Measurements from ENCODE around the gene PRKCD. TPM values are rescaled to one million over a fixed set of nuclear protein-coding genes. Genes with fewer than 3 reads are reported as not detected.

The PRKCD gene
- polyA plus RNA-seq, 3 donors: 123 to 329 (median 158) TPM

DNA sequence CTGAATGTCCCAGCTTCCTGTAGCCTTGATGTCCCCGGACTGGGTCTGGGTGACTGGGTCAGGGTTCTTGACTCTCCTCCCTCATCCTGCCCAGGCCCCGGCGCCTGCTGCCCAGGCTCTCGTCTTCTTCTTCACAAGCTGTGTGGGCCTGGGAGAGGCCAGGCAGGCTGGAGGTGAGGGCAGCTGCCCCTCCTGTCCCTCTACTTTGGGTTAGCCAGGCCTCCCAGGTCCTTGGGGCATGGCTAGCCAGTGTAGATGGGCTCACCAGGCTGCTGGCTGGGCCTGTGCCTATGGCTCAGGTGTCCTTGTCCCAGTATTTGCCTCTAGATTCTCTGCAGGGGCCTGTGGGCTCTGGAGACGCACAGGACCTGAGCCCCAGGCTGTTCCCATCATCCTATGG is 63.0 kb downstream of the PRKCD start:
- Mint-ChIP-seq H3K27me3 (ENCODE audit: low read depth in 3 of 3) (no peaks in the 10 kb centered on the region), H3K27ac (peak overlapping the region in 5 of 7 donors; percentile 60 to 78 (median 64)), H3K9me3 (peaks cover 0 to 3% (median 0%) of the 10 kb centered on the region in 7 donors), H3K4me3 (no peak overlapping the region), H3K36me3 (peaks cover 57 to 69% of the 10 kb centered on the region in 2 donors), H3K4me1 (peaks cover 5% of the 10 kb centered on the region)
- H3K4me3 ChIP-seq (replicated peaks in 1 of 3; ENCODE audit: low read depth in 2 of 3, low read length in 3 of 3): no peak overlapping the region
- H3K27me3 ChIP-seq (ENCODE audit: control insufficient read depth in 2 of 2, insufficient read depth in 2 of 2, low read length in 2 of 2): no peaks in the 10 kb centered on the region
- intact Hi-C loops (cut with micrococcal nuclease): no loop called here
- peaks cover 65 to 69% of the 10 kb centered on the region in 2 donors for H3K36me3 ChIP-seq (replicated peaks in 1 of 2; ENCODE audit: control insufficient read depth in 1 of 2, insufficient read depth in 2 of 2, low read length in 2 of 2)
- 100% methylated on average over 2 of the region's 5 CpGs for WGBS (ENCODE audit: insufficient coverage)
- H3K79me2 ChIP-seq (ENCODE audit: insufficient read depth, low read length): peaks cover 20% of the 10 kb centered on the region
- H4K20me1 ChIP-seq (ENCODE audit: insufficient read depth, low read length): peaks cover 88% of the 10 kb centered on the region
- H3K4me2 ChIP-seq (replicated peaks; ENCODE audit: extremely low read depth, low read length, poor library complexity, severe bottlenecking): no peak overlapping the region
- DNase-seq: no peak
- H3K9me3 ChIP-seq (replicated peaks in 1 of 2; ENCODE audit: control insufficient read depth in 1 of 2, insufficient read depth in 1 of 2, low read length in 2 of 2): no peaks in the 10 kb centered on the region
- peak overlapping the region; percentile 5 to 37 for H3K27ac ChIP-seq (ENCODE audit: low read depth in 1 of 2, low read length in 2 of 2)
- H3K4me1 ChIP-seq (ENCODE audit: control insufficient read depth in 1 of 2, insufficient read depth in 2 of 2, low read length in 2 of 2): no peaks in the 10 kb centered on the region
- no peak overlapping the region for H2AFZ ChIP-seq (ENCODE audit: insufficient read depth, low read depth, low read length, poor library complexity, severe bottlenecking)
- TF ChIP-seq, protein P1, sequence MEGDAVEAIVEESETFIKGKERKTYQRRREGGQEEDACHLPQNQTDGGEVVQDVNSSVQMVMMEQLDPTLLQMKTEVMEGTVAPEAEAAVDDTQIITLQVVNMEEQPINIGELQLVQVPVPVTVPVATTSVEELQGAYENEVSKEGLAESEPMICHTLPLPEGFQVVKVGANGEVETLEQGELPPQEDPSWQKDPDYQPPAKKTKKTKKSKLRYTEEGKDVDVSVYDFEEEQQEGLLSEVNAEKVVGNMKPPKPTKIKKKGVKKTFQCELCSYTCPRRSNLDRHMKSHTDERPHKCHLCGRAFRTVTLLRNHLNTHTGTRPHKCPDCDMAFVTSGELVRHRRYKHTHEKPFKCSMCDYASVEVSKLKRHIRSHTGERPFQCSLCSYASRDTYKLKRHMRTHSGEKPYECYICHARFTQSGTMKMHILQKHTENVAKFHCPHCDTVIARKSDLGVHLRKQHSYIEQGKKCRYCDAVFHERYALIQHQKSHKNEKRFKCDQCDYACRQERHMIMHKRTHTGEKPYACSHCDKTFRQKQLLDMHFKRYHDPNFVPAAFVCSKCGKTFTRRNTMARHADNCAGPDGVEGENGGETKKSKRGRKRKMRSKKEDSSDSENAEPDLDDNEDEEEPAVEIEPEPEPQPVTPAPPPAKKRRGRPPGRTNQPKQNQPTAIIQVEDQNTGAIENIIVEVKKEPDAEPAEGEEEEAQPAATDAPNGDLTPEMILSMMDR (IDR thresholded peaks at IDR 0.05): no peak
- H3K9ac ChIP-seq (ENCODE audit: insufficient read depth, low read length, poor library complexity, severe bottlenecking): no peak overlapping the region

DNA sequence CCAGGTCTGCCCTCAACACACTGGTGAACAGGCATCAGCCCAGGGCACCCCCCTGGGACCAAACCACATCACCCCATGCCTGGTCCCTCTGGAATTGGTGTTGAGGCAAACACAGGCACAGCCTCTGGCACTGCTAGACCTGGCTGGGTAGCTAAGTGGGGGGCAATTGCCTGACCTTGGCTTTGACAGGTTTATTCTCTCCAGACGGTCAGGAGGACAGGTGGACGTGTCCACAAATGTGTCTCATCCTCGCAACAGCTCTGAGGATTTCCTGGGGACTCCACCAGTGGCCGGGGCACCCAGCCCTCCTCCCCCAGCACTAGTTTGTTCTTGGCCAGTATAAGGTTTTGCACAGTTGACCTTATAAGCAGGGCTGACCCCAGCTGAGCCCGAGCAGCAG is 63.5 kb downstream of the PRKCD start:
- DNase-seq: no peak
- Mint-ChIP-seq H3K27me3 (ENCODE audit: low read depth in 3 of 3) (no peaks in the 10 kb centered on the region), H3K36me3 (peaks cover 62 to 74% of the 10 kb centered on the region in 2 donors), H3K27ac (peak overlapping the region in 3 of 7 donors; percentile 30 to 53 (median 46)), H3K9me3 (peaks cover 0 to 3% (median 0%) of the 10 kb centered on the region in 7 donors), H3K4me1 (peaks cover 5% of the 10 kb centered on the region), H3K4me3 (no peak overlapping the region)
- Histone ChIP-seq H3K27ac (ENCODE audit: low read depth in 1 of 2, low read length in 2 of 2) (peak overlapping the region; percentile 5 to 37), H2AFZ (ENCODE audit: insufficient read depth, low read depth, low read length, poor library complexity, severe bottlenecking) (no peak overlapping the region), H3K4me2 (replicated peaks; ENCODE audit: extremely low read depth, low read length, poor library complexity, severe bottlenecking) (no peak overlapping the region), H4K20me1 (ENCODE audit: insufficient read depth, low read length) (peaks cover 93% of the 10 kb centered on the region), H3K9ac (ENCODE audit: insufficient read depth, low read length, poor library complexity, severe bottlenecking) (no peak overlapping the region), H3K4me1 (ENCODE audit: control insufficient read depth in 1 of 2, insufficient read depth in 2 of 2, low read length in 2 of 2) (no peaks in the 10 kb centered on the region), H3K9me3 (replicated peaks in 1 of 2; ENCODE audit: control insufficient read depth in 1 of 2, insufficient read depth in 1 of 2, low read length in 2 of 2) (no peaks in the 10 kb centered on the region), H3K4me3 (replicated peaks in 1 of 3; ENCODE audit: low read depth in 2 of 3, low read length in 3 of 3) (no peak overlapping the region), H3K79me2 (ENCODE audit: insufficient read depth, low read length) (peaks cover 20% of the 10 kb centered on the region), H3K36me3 (replicated peaks in 1 of 2; ENCODE audit: control insufficient read depth in 1 of 2, insufficient read depth in 2 of 2, low read length in 2 of 2) (peaks cover 70 to 74% of the 10 kb centered on the region in 2 donors), H3K27me3 (ENCODE audit: control insufficient read depth in 2 of 2, insufficient read depth in 2 of 2, low read length in 2 of 2) (no peaks in the 10 kb centered on the region)
- TF ChIP-seq, protein P1 (IDR thresholded peaks at IDR 0.05): no peak
- WGBS (ENCODE audit: insufficient coverage): 89% methylated on average over 4 of the region's 5 CpGs
- intact Hi-C loops (cut with micrococcal nuclease): no loop called here
